Stimulated activated naive CD4-positive, alpha-beta T cell (primary cell): ENCODE data around the gene EFCC1.

Source experiments
- DNase-seq, 6 experiments: peaks; one replicate each; lab custom pipeline; 2025; lab: John Stamatoyannopoulos, UW

Gene EFCC1

DNA sequence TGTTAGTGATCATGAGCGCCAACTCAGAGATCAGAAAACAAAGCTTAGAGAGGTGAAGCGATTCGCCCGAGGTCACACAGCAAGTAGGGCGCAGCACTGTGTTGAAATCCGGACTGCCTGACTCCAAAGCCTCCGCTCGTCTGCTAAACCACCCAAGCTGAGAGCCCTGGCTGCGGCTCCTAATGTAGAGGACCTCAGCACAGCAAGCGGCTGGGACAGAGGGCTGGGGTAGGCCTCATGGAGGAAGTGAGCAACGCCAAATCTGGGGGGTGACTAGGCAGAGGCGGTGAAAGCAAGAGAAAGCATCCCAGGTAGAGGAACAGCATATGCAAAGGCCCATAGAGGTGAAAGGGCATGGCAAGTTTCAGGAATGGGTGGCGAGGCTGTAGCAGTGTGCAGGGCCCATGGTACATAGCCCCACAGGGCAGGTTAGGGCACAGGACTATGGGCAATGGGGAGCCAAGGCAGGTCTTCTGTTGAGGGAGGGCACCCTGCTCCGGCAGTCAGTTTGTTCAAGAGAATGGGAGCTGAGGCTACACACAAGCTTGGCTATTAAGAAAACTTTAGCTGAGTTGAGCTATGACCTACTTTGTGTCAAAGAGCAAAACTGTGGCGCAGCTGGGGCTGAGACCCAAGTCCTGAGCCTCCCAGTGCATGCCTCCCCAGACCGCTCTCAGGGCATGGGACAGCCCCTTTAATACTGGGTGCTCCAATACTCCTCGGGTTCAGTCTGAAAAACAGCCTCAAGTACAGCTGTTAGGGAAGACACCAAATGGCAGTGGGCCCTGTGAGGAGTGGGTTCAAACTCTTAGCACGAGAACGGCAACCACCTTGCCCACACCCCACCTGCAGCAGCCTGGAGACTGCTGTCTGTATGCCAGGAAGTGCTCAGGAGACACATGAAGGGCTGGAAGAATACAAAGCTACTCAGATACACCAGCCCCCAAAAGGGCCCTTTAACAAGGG lies 6.2 kb upstream of the EFCC1 start:
- peak in 1 of 6 experiments; percentile 6 for DNase-seq

DNA sequence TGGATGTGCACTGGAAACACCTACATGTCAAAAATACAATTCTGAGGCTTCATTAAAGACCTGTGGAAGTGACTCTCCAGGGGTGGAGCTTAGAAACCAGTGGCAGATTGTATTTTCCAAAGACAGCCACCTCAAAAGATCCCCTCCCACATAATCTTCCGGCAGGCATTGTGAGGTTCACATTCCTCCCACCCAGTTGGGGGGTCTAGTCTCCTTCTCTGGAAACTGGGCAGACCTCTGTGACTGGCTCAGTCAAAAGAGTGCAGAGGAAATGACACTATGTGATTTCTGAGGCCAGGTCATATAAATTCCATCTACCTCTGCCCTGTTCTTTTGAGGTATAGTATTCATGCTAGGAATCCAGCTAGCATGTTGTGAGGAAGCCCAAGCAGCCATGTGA lies 5.4 kb upstream of the EFCC1 start:
- DNase-seq = no peak

DNA sequence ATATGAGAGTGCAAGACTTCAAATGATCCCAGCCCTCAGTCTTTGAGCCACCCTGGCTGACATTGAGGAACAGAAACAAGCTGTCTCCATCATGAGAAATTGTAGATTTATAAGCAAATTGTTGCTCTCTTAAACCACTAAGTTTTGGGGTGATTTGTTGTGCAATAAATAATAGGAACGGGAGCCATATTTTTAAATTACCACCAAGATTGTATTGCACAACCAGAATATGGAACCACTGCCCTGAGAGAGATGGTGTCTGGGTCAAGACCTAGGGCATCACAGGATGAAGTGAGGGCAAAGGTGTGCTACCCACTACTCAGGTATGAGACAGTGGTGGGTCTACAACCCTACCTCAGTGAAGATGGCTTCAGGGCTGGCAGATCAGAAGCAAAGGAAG lies 4.9 kb upstream of the EFCC1 start:
- no peak for DNase-seq

GRCh38 chr3:128996726-128997125 lies 4.4 kb upstream of the EFCC1 start:
- no peak for DNase-seq

- no peak for DNase-seq
These were observed 3.5 kb upstream of the EFCC1 start for GRCh38 chr3:128997486-128998133.

DNA sequence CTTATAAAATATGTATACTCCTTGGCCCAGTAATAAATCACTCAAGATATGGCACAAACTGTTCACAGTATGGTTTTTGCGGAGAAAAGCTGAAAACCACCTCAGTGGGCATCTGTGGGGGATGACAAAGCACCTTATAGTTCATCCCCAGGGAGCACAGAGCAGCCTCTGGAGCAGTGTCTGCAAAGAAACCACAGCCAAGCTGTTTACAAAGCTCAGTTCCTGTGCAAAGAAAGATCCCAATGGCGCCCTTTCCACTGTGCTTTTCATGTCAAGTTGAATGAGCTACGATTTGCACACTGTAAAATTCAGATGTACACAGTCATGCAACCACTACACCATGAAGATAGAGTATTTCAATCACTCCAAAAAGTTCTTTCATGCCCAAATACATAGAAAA lies 2.5 kb upstream of the EFCC1 start:
- DNase-seq = peak in 1 of 6 experiments; percentile 10

- no peak for DNase-seq
These were observed 2.0 kb upstream of the EFCC1 start for GRCh38 chr3:128999102-128999501.

DNA sequence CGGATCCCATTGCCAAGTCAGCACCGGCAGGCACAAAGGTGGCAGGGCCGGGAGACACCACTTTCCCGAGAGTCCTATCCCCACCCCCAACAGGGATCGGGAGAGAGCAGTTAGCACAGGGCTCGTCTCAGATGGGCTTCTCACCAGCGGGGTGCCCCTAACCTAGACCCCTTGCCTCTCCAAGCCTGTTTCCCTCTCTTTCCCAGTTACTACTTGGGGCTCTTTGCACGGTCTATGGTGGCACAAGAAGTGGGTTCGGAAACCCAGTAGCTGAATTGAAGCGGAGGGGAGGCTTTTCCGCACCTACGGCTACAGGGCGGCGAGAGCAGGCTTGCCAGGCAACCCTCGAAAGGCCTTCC lies 383 bp upstream of the EFCC1 start:
- DNase-seq = no peak

GRCh38 chr3:129001806-129002572 lies 885 bp downstream of the EFCC1 start:
- DNase-seq = peak in 4 of 6 experiments; percentile 25 to 59 (median 31)

DNA sequence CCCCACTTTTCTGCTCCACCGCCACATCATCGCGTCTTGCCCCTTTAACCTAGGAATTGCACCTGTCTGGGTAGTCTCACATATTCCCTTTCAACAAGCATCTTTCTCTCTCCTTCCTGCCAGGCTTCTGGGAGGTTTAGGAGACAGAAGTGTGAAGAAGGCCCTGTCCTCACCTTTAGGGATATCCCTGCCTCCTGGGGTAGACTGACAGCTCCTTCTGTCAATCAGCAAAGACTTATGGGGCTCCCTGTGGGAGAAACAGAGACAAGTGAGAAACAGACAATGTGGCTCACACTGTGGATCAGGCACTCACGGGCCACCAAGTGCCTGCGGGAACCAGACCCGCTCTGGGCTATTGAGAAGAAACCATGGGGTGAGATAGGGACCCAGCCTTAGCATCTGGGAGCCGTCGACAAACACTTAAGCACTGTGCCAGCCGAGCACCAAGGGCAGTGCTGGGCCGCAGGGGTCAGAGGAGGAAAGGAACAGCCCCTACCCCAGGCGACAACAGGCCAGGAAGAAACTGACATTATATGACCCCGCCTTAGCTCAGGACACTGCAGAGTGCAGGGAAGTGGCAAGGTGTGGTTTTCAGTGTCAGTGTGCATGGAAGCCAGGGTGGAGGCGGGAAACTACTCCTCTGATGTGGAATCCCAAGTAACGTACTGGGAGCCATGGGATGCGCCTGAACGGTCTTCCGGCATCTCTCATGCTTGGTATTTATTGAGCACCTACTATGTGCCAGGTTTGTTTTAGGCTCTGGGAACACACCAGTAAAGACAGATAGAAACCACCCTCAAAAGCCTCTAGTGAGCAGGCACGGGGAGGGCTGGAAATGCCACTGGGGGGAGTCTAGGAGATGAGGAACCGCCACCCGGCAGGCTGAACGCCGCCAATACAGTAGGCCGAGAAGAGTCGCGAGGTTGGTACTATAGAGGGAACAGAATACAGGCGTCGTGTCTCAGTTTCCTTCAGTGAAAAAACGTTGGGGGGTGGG lies 1.8 kb downstream of the EFCC1 start:
- no peak for DNase-seq

- DNase-seq = peak; percentile 31 to 69 (median 60)
These were observed 2.5 kb downstream of the EFCC1 start for GRCh38 chr3:129003578-129004112.

GRCh38 chr3:129004639-129005295 lies 3.7 kb downstream of the EFCC1 start:
- DNase-seq = no peak

DNA sequence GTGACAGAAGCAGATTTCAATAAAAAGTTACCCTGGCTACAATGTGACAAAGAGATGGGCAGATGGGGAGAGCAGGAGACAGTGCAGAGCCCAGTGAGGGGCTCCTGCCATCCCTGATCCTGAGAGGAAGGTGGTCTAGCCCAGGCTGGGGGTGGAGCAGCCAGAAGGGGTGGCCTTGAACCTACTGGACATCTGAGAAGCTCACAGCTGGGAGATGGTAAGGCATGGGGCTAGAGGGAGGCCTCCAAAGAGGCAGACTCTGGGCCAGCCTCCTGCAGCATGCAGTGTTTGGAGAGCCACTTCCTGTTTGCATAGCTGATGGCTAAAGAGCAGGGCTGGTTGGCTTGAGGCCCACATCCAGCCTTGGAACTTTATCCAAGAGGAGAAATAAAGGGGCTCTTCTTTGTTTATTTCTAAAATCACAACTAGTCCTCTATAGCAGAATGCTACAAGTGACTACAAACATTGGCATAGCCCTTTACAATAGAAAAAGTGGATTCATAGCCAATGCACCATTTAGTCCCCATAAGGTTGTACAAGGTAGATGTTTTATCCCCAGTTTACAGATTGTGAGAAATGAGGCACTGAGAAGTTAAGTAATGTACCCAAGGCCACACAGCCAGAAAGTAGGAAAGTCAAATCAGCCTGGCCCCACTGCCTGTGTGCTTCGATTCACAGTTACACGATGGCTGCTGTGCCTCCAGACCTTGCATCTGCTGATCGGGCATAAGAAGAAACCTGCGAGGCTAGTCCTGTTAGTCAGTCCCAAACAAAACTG lies 4.6 kb downstream of the EFCC1 start:
- DNase-seq = no peak

- DNase-seq = no peak
These were observed 5.8 kb downstream of the EFCC1 start for GRCh38 chr3:129006864-129007263.

DNA sequence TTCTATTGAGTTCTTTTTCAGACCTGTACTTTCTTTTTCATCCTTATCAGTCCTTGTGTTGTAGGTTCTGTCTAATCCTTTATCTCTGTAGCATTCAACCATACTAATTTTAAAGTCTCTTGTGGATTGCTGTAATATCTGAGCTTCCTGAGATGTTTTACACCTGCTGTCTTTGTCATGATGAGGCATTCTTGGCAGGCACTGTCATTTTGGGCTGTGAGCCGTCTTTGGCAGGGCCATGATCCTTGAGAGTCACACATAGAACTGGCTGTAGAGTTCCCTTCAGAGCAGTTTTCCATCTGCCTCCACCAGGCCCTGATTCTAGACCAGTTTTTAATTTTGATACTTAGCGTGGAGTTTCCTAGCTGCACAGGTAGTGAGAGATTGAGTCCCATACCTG lies 6.7 kb downstream of the EFCC1 start:
- no peak for DNase-seq

DNA sequence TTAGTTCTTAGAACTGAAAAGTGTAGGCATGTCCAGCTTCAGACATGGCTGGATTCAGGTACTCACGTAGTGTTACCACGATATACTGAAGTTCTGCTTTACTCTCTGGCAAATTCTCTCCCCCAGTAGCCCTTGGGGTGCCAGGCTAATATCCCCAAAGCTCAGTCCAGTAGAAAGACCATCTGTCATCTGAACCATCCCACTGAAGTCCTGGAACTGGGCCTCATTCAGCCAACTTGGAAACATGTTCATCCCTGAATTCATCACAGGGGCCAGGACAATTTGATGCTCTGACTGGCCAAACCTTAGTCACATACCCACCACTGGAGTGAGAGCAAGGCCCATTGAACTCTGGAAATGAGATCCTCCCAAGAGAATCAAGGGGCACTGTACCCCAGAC lies 8.2 kb downstream of the EFCC1 start:
- no peak for DNase-seq

- DNase-seq = no peak
These were observed 9.3 kb downstream of the EFCC1 start for GRCh38 chr3:129010310-129010956.

- DNase-seq = no peak
These were observed 12.4 kb downstream of the EFCC1 start for GRCh38 chr3:129013491-129013891.

- no peak for DNase-seq
These were observed 13.0 kb downstream of the EFCC1 start for GRCh38 chr3:129014148-129014547.
